A549 (cell line): ENCODE data around the gene CRYBB1.
"Not testable (repeated sequence)": the region's sequence is repeated elsewhere in the genome, so short reads cannot be mapped to it uniquely, and the experiment has no call there.

Experiments
- CTCF ChIP-seq: fragments of >200 bp; sonication (Bioruptor Twin); formaldehyde crosslinking; IDR thresholded peaks from 3 replicates; pipeline ENCODE4 v1.5.1; 2016
- EP300 ChIP-seq, 2 experiments: fragments of >200 bp; sonication (Bioruptor Twin); formaldehyde crosslinking; IDR thresholded peaks; 2 replicates in 1 of 2; 3 replicates in 1 of 2; pipeline ENCODE4 v1.6.1; 2016 to 2017
- POLR2A ChIP-seq: IDR thresholded peaks from 2 replicates; pipeline ENCODE4 v1.6.1; 2012; ENCODE audit warnings: mild to moderate bottlenecking, low read length
- RAD21 ChIP-seq, 2 experiments: fragments of >200 bp in 1 of 2; sonication (Bioruptor Twin) in 1 of 2; formaldehyde crosslinking in 1 of 2; IDR thresholded peaks in 1 of 2; conservative IDR thresholded peaks in 1 of 2; 2 replicates in 1 of 2; 3 replicates in 1 of 2; pipeline ENCODE4 v1.6.1; 2012 to 2018; ENCODE audit warnings: inconsistent platforms in 1 of 2
- RCOR1 ChIP-seq: fragments of 150-350 bp; IDR thresholded peaks from 2 replicates; pipeline ENCODE4 v1.6.1; 2014; ENCODE audit warnings: antibody characterized with exemption, low read length, low read depth
- REST ChIP-seq: fragments of 200-600 bp; sonication (generic); IDR thresholded peaks from 2 replicates; pipeline ENCODE4 v1.6.1; 2016; ENCODE audit warnings: antibody characterized with exemption, mild to moderate bottlenecking, moderate library complexity
- RFX5 ChIP-seq: fragments of 450-650 bp; IDR thresholded peaks from 2 replicates; pipeline ENCODE4 v1.7.1; 2014; ENCODE audit warnings: antibody characterized with exemption, mild to moderate bottlenecking, moderate library complexity
- SMC3 ChIP-seq: fragments of >200 bp; sonication (Bioruptor Twin); formaldehyde crosslinking; IDR thresholded peaks from 3 replicates; pipeline ENCODE4 v1.6.1; 2018; ENCODE audit warnings: inconsistent platforms
- USF2 ChIP-seq: fragments of 450-650 bp; IDR thresholded peaks from 2 replicates; pipeline ENCODE4 v1.6.1; 2014; ENCODE audit warnings: antibody characterized with exemption
- ZFP36 ChIP-seq: fragments of 450-650 bp; IDR thresholded peaks from 2 replicates; pipeline ENCODE4 v1.6.1; 2014; ENCODE audit warnings: borderline replicate concordance; ENCODE audit not compliant: partially characterized antibody

- TF ChIP-seq REST; ZFP36; EP300 (IDR thresholded peaks at IDR 0.05); RAD21 (conservative IDR thresholded peaks at IDR 0.05 in 1 of 2, IDR thresholded peaks at IDR 0.05 in 1 of 2); RCOR1; USF2; CTCF; SMC3; POLR2A; RFX5: not testable (repeated sequence)
Measured at GRCh38 chr22:26613753-26614152, 4.1 kb downstream of the CRYBB1 start.
